ENCODE data around the gene TKTL1.

GRCh38 chrX:154317391-154317995 lies 21.9 kb downstream of the TKTL1 start:
- TF ChIP-seq EZH2phosphoT487 (IDR thresholded peaks at IDR 0.05; ENCODE audit: insufficient read depth, low read depth) (no peak), EZH2 (IDR thresholded peaks at IDR 0.05; ENCODE audit: insufficient read depth, poor library complexity, severe bottlenecking) (no peak)
